ENCODE measurements around the gene FAM222A. TPM values are rescaled to one million over a fixed set of nuclear protein-coding genes. Genes with fewer than 3 reads are reported as not detected.

The FAM222A gene
- total RNA-seq, 1 experiment from 2014 or later: 3.7 TPM

- TF ChIP-seq SP1 (IDR thresholded peaks at IDR 0.05; ENCODE audit: low read depth) (no peak), ZFX (IDR thresholded peaks at IDR 0.05) (no peak), RAD21 (IDR thresholded peaks at IDR 0.05; ENCODE audit: low read depth) (no peak), EZH2phosphoT487 (IDR thresholded peaks at IDR 0.05; ENCODE audit: borderline replicate concordance) (no peak), REST (IDR thresholded peaks at IDR 0.05; ENCODE audit: low read depth) (no peak), POLR2AphosphoS5 (IDR thresholded peaks at IDR 0.05; ENCODE audit: low read depth, low read length) (no peak)
- no peak for ATAC-seq
- DNase-seq (ENCODE audit: low read depth, low spot score): no peak
- BruUV-seq (replicated peaks): no TSS peak
- Histone ChIP-seq H2AFZ (ENCODE audit: low read depth, low read length, poor library complexity, severe bottlenecking) (no peak overlapping the region), H3K4me2 (ENCODE audit: low read length) (no peak overlapping the region), H3K9ac (ENCODE audit: low read length) (no peak overlapping the region), H3K27ac (ENCODE audit: low read depth, low read length) (no peak overlapping the region), H3K27me3 (ENCODE audit: insufficient read depth, low read length) (peaks cover 9% of the 10 kb centered on the region), H3K9me3 (ENCODE audit: control insufficient read depth in 1 of 2, insufficient read depth in 1 of 2, low read depth in 1 of 2, low read length in 2 of 2) (no peaks in the 10 kb centered on the region), H3K79me2 (ENCODE audit: insufficient read depth, low read length) (no peaks in the 10 kb centered on the region), H3K4me3 (replicated peaks in 1 of 2; ENCODE audit: low read depth in 1 of 2, low read length in 2 of 2) (no peak overlapping the region), H4K20me1 (ENCODE audit: insufficient read depth) (no peaks in the 10 kb centered on the region), H3K36me3 (ENCODE audit: control insufficient read depth in 1 of 2, insufficient read depth in 2 of 2, low read length in 2 of 2) (no peaks in the 10 kb centered on the region), H3K9me2 (ENCODE audit: insufficient read depth) (no peaks in the 10 kb centered on the region), H3K4me1 (ENCODE audit: control insufficient read depth in 1 of 2, insufficient read depth in 2 of 2, low read length in 2 of 2) (peaks cover 18 to 25% of the 10 kb centered on the region in 2 experiments)
- ChIA-PET POLR2A (no interaction called here), CTCF (no interaction called here), RAD21 (ENCODE audit: low non-redundant PET in 1 of 2, low total read pairs in 2 of 2, uncharacterized antibody in 2 of 2, unreplicated experiment in 2 of 2) (no interaction called here)
- intact Hi-C loops (cut with micrococcal nuclease): no loop called here
These were observed 15.7 kb upstream of the FAM222A start for GRCh38 chr12:109697877-109698468.

GRCh38 chr12:109698820-109699219 lies 14.8 kb upstream of the FAM222A start:
- DNase-seq (ENCODE audit: low read depth, low spot score) (no peak), ATAC-seq (no peak)
- no peak for TF ChIP-seq EGR1 (IDR thresholded peaks at IDR 0.05; ENCODE audit: low read depth)
- RAD21 ChIA-PET (ENCODE audit: low non-redundant PET in 1 of 2, low total read pairs in 2 of 2, uncharacterized antibody in 2 of 2, unreplicated experiment in 2 of 2): no interaction called here
- H3K4me3 ChIP-seq (replicated peaks in 1 of 2; ENCODE audit: low read depth in 1 of 2, low read length in 2 of 2): no peak overlapping the region
- BruUV-seq (replicated peaks): no TSS peak
- CTCF ChIA-PET: no interaction called here
- no peak overlapping the region for H3K27ac ChIP-seq (ENCODE audit: low read depth, low read length)
- H3K79me2 ChIP-seq (ENCODE audit: insufficient read depth, low read length): no peaks in the 10 kb centered on the region
- 0 out of 2 replicates have a peak, but pooled peaks cover under 1% of the 10 kb centered on the region for H3K27me3 ChIP-seq (ENCODE audit: insufficient read depth, low read length)
- intact Hi-C loops (cut with micrococcal nuclease): no loop called here
- H3K9me3 ChIP-seq (ENCODE audit: control insufficient read depth in 1 of 2, insufficient read depth in 1 of 2, low read depth in 1 of 2, low read length in 2 of 2): no peaks in the 10 kb centered on the region
- no peak overlapping the region for H3K4me2 ChIP-seq (ENCODE audit: low read length)
- H3K9me2 ChIP-seq (ENCODE audit: insufficient read depth): no peaks in the 10 kb centered on the region
- no peak overlapping the region for H2AFZ ChIP-seq (ENCODE audit: low read depth, low read length, poor library complexity, severe bottlenecking)
- H3K9ac ChIP-seq (ENCODE audit: low read length): no peak overlapping the region
- no peaks in the 10 kb centered on the region for H3K36me3 ChIP-seq (ENCODE audit: control insufficient read depth in 1 of 2, insufficient read depth in 2 of 2, low read length in 2 of 2)
- POLR2A ChIA-PET: no interaction called here
- H4K20me1 ChIP-seq (ENCODE audit: insufficient read depth): no peaks in the 10 kb centered on the region
- peaks cover 18 to 25% of the 10 kb centered on the region in 2 experiments for H3K4me1 ChIP-seq (ENCODE audit: control insufficient read depth in 1 of 2, insufficient read depth in 2 of 2, low read length in 2 of 2)
